Activated CD4-positive, CD25-positive, alpha-beta regulatory T cell (primary cell): ENCODE results near the gene L3HYPDH.

ENCODE experiments used
- DNase-seq, 4 experiments: peaks; one replicate each; lab custom pipeline; 2025; lab: John Stamatoyannopoulos, UW

The L3HYPDH gene

GRCh38 chr14:59427653-59428580 is 56.3 kb downstream of the L3HYPDH start:
- no peak for DNase-seq

- no peak for DNase-seq
Measured at GRCh38 chr14:59425322-59425935, 58.8 kb downstream of the L3HYPDH start.

- no peak for DNase-seq
Measured at GRCh38 chr14:59424341-59425071, 59.7 kb downstream of the L3HYPDH start.
